ACC112 (cell line): ENCODE results near the gene BACE1-AS.
"Not testable (repeated sequence)": the region's sequence is repeated elsewhere in the genome, so short reads cannot be mapped to it uniquely, and the experiment has no call there.

Experiments used
- H2AFZ ChIP-seq: fragments of 200-600 bp; sonication (generic); one replicate; pipeline ENCODE4 v1.6.0; 2017; ENCODE audit warnings: antibody characterized with exemption, low read length; ENCODE audit not compliant: unreplicated experiment
- H3K27ac ChIP-seq: fragments of 200-600 bp; sonication (generic); 2 replicates; pipeline ENCODE4 v1.5.1; 2014; ENCODE audit warnings: low read depth, mild to moderate bottlenecking, antibody characterized with exemption, low read length, moderate library complexity
- H3K27me3 ChIP-seq: fragments of 200-600 bp; sonication (generic); 2 replicates; pipeline ENCODE4 v1.6.1; 2014; ENCODE audit warnings: mild to moderate bottlenecking, antibody characterized with exemption, low read length, moderate library complexity, mixed read lengths; ENCODE audit not compliant: insufficient read depth
- H3K36me3 ChIP-seq: fragments of 200-600 bp; sonication (generic); 2 replicates; pipeline ENCODE4 v1.6.1; 2016; ENCODE audit warnings: mild to moderate bottlenecking, antibody characterized with exemption, low read length, moderate library complexity, mixed read lengths; ENCODE audit not compliant: insufficient read depth
- H3K4me1 ChIP-seq: fragments of 200-600 bp; sonication (generic); one replicate; pipeline ENCODE4 v1.6.1; 2016; ENCODE audit warnings: low read length, mixed read lengths; ENCODE audit not compliant: insufficient read depth, unreplicated experiment, control insufficient read depth
- H3K4me3 ChIP-seq: fragments of 200-600 bp; sonication (generic); 2 replicates; pipeline ENCODE4 v1.5.1; 2014; ENCODE audit warnings: mild to moderate bottlenecking, low read depth, low read length
- H3K79me2 ChIP-seq: fragments of 200-600 bp; sonication (generic); one replicate; pipeline ENCODE4 v1.6.0; 2016; ENCODE audit warnings: low read length; ENCODE audit not compliant: control insufficient read depth, unreplicated experiment, insufficient read depth

Gene BACE1-AS

GRCh38 chr11:117319214-117319840, 28.2 kb downstream of the BACE1-AS start:
- peak overlapping the region; percentile 40 for H2AFZ ChIP-seq
- peaks cover 12% of the 10 kb centered on the region for H3K79me2 ChIP-seq
- peaks cover 18% of the 10 kb centered on the region for H3K4me1 ChIP-seq
- no peaks in the 10 kb centered on the region for H3K36me3 ChIP-seq
- peak overlapping the region; percentile 52 for H3K27ac ChIP-seq
- H3K4me3 ChIP-seq = no peak overlapping the region; the same call in 1 of the 2 replicates
- H3K27me3 ChIP-seq = no peaks in the 10 kb centered on the region

GRCh38 chr11:117327255-117327566, 36.1 kb downstream of the BACE1-AS start:
- Histone ChIP-seq H3K27ac (peak overlapping the region; percentile 76; the same call in 1 of the 2 replicates), H3K4me3 (peak overlapping the region; percentile 91), H3K79me2 (peaks cover 24% of the 10 kb centered on the region), H3K4me1 (peaks cover 15% of the 10 kb centered on the region)
- H3K27me3 ChIP-seq, H2AFZ ChIP-seq, H3K36me3 ChIP-seq: not testable (repeated sequence)

DNA sequence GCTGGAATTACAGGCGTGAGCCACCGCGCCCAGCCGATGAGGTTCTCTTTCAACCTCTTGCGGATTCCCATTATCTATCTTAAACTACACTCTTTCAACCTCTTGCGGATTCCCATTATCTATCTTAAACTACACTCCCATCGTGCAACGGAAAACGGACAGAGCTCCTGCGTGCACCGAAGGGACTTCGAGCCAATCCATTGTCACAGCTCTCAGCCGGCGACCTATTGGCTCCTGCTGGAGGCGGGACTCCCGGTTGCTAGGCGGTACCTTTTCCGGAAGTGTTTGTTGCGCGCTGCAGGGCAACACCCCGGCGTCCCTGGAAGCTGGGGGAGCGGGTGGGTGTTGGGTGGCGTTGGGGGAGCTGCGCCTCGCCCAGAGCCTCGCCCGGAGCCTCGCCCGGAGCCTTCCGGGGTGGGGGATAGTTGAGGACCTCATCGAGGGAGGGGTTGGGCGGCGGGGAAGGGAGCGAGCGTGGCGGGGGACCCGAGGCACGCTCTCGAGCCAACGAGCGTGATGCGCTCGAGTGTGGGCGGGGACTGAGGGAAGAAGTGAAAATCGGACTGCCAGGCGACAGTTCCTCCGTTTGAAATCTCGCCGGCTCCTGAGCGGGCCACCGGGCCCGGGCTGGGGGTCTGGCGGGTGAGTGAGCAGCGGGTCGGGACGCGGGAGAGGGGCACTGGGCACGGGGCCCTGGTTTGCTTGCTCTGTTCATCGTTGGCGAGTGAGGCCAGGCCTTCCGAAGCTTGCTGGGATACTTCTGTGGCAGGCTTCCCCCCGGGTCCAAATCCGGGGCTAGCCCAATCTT, 36.6 kb downstream of the BACE1-AS start, which contains the start of gene CEP164:
CEP164 (plus strand) TSS at position 288 of the 808 bp plus-strand sequence. CDS start 10,733 bp downstream, outside the sequence.
- H3K27ac ChIP-seq = peak within 1 kb of the TSS; percentile 76
- peaks cover 15% of the 10 kb centered on the region for H3K4me1 ChIP-seq
- no peaks in the 10 kb centered on the region for H3K27me3 ChIP-seq
- peak within 1 kb of the TSS; percentile 90 for H2AFZ ChIP-seq
- peak within 1 kb of the TSS; percentile 91 for H3K4me3 ChIP-seq
- peaks cover 26% of the 10 kb centered on the region for H3K79me2 ChIP-seq
- H3K36me3 ChIP-seq = no peaks in the 10 kb centered on the region

DNA sequence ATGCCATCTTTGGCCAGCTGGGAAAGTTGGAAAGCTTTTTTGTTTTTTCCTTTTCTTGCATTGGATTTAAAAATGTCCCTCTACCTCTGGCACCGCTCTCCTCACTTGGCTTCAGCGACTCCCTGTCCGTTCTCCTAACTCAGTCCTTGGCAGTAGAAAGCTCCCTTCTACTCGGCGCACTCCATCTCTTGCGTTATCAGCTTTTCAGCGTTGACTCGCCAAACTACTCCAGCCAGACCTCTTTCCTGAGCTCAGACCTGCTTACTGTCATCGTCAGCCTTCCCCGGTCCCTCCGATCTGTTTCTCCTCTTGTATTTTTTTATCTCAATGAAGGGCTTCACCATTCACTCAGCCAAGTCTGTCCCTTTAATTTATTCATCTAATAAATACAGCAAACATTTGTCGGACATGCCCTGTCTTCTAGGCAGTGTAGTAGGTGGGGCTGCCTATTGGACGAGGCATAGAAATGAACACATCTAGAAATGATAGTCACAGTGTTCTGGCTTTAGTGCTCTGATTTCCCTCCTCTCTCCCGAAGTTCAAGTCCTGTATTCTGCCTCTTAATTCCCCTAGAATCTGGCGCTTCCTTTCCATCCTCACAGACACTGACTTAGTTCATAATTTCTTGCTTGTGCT, 37.3 kb downstream of the BACE1-AS start:
- H3K36me3 ChIP-seq = no peaks in the 10 kb centered on the region
- H3K27ac ChIP-seq = peak overlapping the region; percentile 76
- H3K4me1 ChIP-seq = peaks cover 15% of the 10 kb centered on the region
- peak overlapping the region; percentile 91 for H3K4me3 ChIP-seq
- H3K79me2 ChIP-seq = peaks cover 26% of the 10 kb centered on the region
- H2AFZ ChIP-seq = peak overlapping the region; percentile 90
- no peaks in the 10 kb centered on the region for H3K27me3 ChIP-seq

- Histone ChIP-seq H3K4me3 (no peak overlapping the region), H2AFZ (no peak overlapping the region), H3K27ac (no peak overlapping the region), H3K4me1 (peaks cover 15% of the 10 kb centered on the region), H3K79me2 (peaks cover 26% of the 10 kb centered on the region), H3K36me3 (no peaks in the 10 kb centered on the region), H3K27me3 (no peaks in the 10 kb centered on the region)
These were observed 41.7 kb downstream of the BACE1-AS start for GRCh38 chr11:117332843-117333242.

- H3K27me3 ChIP-seq = no peaks in the 10 kb centered on the region
- H3K36me3 ChIP-seq = 0 out of 2 replicates have a peak, but pooled peaks cover 2% of the 10 kb centered on the region
- no peak overlapping the region for H3K4me3 ChIP-seq
- H2AFZ ChIP-seq = no peak overlapping the region
- peaks cover 21% of the 10 kb centered on the region for H3K79me2 ChIP-seq
- no peak overlapping the region for H3K27ac ChIP-seq
- H3K4me1 ChIP-seq = peaks cover 12% of the 10 kb centered on the region
These were observed 42.8 kb downstream of the BACE1-AS start for GRCh38 chr11:117333917-117334316.

- H3K79me2 ChIP-seq = peaks cover 14% of the 10 kb centered on the region
- no peaks in the 10 kb centered on the region for H3K27me3 ChIP-seq
- H3K4me3 ChIP-seq = no peak overlapping the region
- 0 out of 2 replicates have a peak, but pooled peaks cover 2% of the 10 kb centered on the region for H3K36me3 ChIP-seq
- peaks cover 5% of the 10 kb centered on the region for H3K4me1 ChIP-seq
- H3K27ac ChIP-seq = no peak overlapping the region
- H2AFZ ChIP-seq = no peak overlapping the region
These were observed 43.8 kb downstream of the BACE1-AS start for GRCh38 chr11:117334896-117335295.

DNA sequence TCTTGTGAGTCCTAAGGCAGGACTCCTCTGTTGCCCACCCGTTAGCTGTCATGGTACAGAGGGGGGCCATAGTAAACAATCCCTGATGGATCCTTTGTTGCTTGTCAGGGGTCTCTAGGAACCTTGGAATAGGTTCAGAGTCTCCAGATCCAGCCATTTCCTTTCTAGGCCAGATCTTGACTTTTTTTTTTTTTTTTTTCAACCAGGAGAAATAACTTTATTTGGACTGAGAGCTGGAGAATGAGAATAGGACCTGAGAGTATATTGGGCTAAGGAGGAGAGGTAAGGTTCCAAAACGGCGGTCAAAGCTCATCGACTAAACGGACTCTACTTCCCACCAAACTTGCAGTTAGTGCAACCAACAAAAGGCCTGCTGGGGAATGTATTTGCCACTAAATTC, 44.3 kb downstream of the BACE1-AS start:
- H3K27me3 ChIP-seq = no peaks in the 10 kb centered on the region
- H2AFZ ChIP-seq = no peak overlapping the region
- H3K79me2 ChIP-seq = peaks cover 10% of the 10 kb centered on the region
- 0 out of 2 replicates have a peak, but pooled peaks cover 2% of the 10 kb centered on the region for H3K36me3 ChIP-seq
- no peak overlapping the region for H3K27ac ChIP-seq
- H3K4me3 ChIP-seq = no peak overlapping the region
- H3K4me1 ChIP-seq = no peaks in the 10 kb centered on the region

- H3K27me3 ChIP-seq = no peaks in the 10 kb centered on the region
- H3K4me3 ChIP-seq = no peak overlapping the region
- peaks cover 3% of the 10 kb centered on the region for H3K79me2 ChIP-seq
- H3K4me1 ChIP-seq = no peaks in the 10 kb centered on the region
- no peak overlapping the region for H3K27ac ChIP-seq
- H3K36me3 ChIP-seq = 0 out of 2 replicates have a peak, but pooled peaks cover 10% of the 10 kb centered on the region
- H2AFZ ChIP-seq = no peak overlapping the region
These were observed 45.9 kb downstream of the BACE1-AS start for GRCh38 chr11:117337076-117337475.
